Fibroblast of peridontal ligament (primary cell): ENCODE results near the gene CHRNE.
"Not testable (repeated sequence)": the region's sequence is repeated elsewhere in the genome, so short reads cannot be mapped to it uniquely, and the experiment has no call there.

ENCODE experiments used
- DNase-seq: peaks from one replicate; pipeline ENCODE4 v3.0.0-alpha.2; 2010; ENCODE audit errors: extremely low read depth

Gene CHRNE

DNA sequence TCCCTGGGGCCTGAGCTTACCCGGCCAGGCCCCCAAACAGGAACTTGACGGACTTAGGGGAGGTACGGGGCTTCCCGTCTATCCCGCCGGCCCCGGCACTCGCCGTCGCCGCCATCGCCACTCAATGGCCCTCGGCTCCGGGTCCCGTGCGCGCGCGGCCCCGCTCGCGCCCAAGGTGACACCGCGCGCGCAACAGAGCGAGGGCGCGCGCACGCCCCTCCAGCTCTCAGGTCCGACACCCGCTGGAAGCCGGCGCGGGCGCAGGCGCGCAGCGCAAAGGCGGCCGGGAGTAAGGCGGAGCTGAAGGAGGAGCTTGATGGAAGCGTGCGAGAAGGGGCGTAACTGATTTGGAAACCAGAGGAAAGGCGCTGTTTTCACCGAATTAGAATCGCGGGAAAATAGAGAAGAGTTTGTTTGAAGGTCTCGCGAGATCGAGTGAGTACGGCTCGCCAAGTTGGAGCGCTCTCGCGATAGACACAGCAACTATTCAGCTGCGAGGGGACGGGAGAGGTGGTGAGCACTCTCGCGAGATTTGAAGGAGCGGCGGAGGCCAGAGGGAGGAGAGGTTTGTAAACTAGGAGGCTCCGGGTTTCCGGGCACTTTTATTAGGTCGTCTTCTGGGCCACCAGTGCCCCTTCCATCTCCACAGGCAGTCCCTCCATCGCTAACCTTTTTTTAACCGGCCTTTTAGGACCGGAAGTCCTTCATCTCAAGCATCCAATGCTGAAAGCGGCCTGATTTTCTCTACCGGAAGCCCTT, 37.1 kb upstream of the CHRNE start, which contains the start of the genes RNF167 and SLC25A11:
Gene RNF167 (plus strand): TSS at position 473 of the 759 bp plus-strand sequence. CDS start 642 bp downstream, outside the sequence.
Gene SLC25A11 (minus strand): TSS at position 251 of the 759 bp plus-strand sequence. CDS start 136 bp downstream, at position 115.
- DNase-seq, result peak; percentile 100

DNA sequence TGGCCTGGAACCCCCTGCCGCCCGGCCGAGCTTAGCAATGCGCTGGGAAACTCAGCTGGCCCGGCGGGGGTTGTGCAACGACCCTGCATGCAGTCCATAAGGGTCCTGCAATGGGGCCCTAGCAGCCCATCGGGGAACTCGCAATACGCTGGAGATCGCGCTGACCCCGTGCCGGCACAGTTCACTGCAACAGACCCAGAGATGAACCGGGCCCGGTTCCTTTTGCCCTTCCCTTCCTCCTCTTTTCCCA, 36.6 kb upstream of the CHRNE start:
- peak; percentile 13 for DNase-seq

DNA sequence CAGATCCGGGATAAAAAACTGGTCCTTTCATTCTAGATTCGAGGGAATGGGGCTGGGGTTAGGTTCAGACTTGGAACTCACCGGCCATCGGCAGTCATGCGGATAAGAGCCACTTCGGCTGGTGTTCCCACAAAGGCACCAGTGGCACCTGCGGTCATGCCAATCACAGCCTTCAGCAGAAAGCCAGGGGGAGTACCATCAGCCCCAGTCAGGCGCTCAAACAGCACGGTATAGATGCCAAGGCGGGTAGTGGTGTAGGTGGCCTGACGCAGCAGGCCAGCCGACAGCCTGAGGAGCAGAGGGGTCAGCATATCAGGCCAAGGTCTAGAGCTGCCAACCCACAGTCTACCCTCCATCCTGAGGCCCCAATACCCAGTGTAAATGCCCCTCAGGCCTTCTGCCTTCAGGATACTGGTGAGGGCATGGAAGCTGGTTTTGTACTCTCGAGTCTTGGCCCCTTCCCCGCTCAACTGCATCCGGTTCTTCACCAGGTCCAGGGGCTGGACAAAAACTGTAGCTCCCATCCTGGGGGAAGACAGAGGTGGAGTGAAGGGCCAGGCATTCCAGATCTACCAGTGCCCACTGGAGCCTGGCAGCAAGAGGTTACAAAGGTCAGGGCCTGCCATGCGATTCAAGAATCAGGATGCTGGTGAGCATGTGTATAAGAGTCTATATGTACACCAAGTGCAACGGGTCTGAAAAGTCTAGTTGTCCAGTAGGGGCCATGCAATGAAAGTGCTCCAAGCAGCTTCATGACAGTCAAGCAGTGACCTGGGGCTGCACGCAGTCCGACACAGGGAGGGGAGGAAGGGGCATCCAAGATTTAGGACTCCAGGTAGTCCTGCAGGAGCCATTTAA, 36.0 kb upstream of the CHRNE start:
- DNase-seq, result no peak

DNA sequence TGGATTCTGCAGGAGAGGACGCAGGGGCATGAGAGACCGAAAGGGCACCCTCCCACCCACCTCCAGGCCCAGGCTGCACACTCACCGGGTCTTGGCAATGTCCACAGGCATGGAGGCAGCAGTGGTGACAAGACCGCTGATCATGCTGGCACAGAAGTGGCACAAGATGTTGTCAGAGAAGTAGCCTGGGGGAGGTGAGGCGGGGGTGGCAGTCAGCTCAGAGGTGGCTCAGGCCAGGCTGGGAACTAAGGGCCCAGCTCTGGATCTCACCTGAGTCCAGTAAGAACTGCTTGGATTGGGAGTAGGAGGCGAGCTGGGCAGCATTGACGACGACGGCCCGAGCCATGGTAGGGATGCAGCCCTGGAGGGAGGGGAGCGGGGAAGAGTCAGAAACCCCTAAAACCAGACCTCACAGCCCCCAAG, 35.2 kb upstream of the CHRNE start:
- no peak for DNase-seq

DNA sequence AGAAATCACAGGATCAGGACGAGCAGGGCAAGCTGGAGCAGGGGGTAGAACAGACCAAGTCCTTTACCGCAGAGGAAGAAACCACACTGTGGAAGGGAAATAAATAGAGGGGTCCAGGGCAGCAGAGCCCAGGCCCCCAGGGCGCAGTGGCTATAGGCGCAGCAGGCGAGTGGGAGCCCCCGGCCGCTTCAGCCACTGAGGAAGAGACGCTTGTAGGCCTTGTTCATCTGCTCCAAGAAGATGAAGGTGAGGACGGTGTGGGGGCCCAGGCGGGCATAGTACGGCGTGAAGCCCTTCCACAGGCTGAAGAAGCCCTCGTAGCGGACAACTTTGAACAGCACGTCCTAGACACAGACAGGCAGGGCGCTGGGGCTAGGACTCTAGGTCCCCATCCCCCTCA, 34.7 kb upstream of the CHRNE start:
- no peak for DNase-seq

DNA sequence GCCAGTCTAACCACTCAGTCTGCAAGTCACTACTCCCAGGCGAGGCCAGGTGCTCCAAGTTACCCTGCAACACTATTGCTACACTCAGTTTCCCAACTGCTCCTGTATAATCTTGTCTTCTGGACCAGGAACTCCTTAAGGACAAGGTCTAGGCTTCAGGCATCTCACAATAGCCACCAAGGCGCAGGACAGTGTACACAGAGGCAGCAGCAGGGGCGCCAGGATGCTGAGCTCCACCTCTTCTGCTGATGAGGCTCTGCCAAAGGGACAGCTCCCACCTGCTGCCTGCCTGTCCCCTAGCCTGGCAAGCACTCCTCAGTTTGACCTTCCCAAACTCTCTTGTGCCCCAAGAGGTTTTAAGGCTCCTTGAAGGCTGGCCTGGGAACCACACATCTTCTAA, 33.5 kb upstream of the CHRNE start:
- no peak for DNase-seq

DNA sequence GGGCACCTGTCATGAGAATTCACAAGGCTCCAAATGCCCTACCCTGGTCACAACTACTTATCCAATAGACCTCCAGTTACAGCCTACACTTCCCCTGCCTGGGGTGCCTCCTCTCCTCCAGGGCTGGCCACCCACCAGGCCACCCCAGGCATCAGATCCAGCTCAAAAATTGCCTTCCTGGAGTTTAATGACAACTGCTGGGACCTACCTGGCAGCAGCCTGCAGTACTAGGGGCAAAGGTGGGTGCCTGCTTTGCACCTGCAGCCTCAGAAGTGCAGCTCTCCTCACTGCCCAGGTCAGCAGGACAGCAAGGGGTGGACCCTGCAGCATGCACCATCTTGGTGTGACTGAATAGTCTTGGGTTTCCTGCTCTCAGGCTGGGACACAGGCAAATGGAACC, 32.8 kb upstream of the CHRNE start:
- DNase-seq, result no peak

DNA sequence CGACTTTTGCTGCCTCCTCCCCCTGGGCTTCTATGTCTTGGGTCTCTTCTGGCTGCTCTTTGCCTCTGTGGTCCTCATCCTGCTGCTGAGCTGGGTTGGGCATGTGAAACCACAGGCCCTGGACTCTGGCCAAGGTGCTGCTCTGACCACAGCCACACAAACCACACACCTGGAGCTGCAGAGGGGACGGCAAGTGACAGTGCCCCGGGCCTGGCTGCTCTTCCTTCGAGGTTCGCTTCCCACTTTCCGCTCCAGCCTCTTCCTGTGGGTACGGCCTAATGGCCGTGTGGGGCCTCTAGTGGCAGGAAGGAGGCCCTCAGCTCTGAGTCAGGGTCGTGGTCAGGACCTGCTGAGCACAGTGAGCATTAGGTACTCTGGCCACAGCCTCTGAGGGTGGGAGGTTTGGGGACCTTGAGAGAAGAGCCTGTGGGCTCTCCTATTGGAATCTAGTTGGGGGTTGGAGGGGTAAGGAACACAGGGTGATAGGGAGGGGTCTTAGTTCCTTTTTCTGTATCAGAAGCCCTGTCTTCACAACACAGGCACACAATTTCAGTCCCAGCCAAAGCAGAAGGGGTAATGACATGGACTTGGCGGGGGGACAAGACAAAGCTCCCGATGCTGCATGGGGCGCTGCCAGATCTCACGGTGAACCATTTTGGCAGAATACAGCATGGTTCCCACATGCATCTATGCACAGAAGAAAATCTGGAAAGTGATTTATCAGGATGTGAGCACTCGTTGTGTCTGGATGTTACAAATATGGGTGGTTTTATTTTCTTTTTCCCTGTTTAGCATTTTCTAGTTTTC, 31.5 kb upstream of the CHRNE start:
- DNase-seq, result peak; percentile 38

DNA sequence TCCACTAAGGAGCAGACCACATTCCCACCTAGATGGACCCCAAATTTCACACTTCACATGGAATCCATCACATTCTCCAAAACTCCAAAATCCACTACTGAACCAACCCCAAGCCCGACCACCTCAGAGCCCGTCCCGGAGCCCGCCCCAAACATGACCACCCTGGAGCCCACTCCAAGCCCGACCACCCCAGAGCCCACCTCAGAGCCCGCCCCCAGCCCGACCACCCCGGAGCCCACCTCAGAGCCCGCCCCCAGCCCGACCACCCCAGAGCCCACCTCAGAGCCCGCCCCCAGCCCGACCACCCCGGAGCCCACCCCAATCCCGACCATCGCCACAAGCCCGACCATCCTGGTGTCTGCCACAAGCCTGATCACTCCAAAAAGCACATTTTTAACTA, 30.7 kb upstream of the CHRNE start:
- DNase-seq, result no peak

DNA sequence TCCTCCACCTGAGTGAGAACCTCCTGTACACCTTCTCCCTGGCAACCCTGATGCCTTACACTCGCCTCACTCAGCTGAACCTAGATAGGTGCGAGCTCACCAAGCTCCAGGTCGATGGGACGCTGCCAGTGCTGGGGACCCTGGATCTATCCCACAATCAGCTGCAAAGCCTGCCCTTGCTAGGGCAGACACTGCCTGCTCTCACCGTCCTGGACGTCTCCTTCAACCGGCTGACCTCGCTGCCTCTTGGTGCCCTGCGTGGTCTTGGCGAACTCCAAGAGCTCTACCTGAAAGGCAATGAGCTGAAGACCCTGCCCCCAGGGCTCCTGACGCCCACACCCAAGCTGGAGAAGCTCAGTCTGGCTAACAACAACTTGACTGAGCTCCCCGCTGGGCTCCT, 29.9 kb upstream of the CHRNE start:
- DNase-seq, result no peak

DNA sequence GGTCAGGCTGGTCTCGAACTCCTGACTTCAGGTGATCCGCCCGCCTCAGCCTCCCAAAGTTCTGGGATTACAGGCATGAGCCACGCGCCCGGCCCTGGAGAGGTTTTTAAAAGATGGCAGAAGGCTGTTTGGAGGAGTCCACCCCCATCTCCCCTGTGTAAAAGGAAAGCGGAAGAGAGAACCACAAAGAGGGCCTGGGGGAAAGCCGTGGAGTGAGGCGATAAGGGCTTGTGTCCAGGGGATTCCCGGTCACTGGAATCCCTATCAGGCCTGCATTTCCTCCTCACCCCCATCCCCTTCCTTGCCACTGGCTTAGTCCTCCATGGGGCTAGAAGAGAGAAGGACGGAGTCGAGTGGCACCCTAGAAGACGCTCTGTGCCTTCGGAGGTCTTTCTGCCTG, 29.1 kb upstream of the CHRNE start, which contains the start of gene GP1BA:
Gene GP1BA (plus strand): TSS at position 315 of the 400 bp plus-strand sequence. CDS start 328 bp downstream, outside the sequence.
- no peak for DNase-seq

DNA sequence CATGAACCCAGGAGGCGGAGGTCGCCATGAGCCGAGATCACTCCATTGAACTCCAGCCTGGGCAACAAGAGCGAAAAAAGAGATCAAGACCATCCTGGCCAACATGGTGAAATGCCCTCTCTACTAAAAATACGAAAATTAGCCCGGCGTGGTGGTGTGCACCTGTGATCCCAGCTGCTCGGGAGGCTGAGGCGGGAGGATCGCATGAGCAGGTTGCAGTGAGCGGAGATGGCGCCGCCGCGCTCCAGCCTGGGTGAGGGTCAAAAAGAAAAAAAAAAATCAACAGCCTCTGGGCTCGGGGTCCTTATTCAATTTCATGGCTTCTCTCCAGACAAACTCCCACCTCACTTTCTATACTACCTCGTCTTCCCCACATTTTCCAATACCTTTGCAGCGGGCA, 26.0 kb upstream of the CHRNE start:
- DNase-seq, result no peak

DNA sequence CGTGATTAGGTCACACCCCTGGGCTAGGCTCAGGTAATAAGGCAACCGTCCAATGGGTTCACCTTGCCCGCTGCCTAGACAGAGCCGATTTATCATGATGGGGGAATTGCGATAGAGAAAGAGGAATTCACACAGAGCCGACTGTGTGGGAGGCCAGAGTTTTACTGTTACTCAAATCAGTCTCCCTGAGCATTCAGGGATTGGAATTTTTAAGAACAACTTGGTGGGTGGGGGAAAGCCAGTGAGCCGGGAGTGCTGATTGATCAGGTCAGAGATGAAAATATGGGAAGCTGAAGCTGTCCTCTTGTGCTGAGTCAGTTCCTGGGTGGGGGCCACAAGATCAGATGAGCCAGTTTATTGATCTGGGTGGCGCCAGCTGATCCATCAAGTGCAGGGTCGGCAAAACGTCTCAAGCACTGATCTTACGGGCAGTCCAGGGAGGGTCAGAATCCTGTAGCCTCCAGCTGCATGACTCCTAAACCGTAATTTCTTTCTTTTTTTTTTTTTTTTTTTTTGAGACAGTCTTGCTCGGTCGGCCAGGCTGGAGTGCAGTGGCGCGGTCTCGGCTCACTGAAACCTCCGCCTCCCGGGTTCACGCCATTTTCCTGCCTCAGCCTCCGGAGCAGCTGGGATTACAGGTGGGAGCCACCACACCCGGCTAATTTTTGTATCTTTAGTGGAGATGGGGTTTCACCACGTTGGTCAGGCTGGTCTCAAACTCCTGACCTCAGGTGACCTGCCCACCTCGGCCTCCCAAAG, 23.9 kb upstream of the CHRNE start:
- not testable (repeated sequence) for DNase-seq

DNA sequence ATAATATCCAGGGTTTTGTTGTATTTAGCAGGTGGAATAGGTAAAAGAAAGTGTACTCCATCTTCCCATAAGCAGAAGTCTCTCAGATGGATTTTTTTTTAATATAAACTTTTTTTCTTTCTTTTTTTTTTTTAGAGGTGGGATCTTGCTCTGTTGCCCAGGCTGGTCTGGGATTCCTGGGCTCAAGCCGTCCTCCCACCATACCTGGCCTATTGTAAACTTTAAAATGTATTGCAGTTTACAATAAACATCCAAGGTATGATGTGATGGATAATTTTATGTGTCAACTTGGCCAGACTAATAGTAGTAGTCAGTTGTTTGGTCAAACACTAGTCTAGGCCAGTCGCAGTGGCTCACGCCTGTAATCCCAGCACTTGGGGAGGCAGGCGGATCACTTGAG, 18.4 kb upstream of the CHRNE start:
- DNase-seq, result no peak

DNA sequence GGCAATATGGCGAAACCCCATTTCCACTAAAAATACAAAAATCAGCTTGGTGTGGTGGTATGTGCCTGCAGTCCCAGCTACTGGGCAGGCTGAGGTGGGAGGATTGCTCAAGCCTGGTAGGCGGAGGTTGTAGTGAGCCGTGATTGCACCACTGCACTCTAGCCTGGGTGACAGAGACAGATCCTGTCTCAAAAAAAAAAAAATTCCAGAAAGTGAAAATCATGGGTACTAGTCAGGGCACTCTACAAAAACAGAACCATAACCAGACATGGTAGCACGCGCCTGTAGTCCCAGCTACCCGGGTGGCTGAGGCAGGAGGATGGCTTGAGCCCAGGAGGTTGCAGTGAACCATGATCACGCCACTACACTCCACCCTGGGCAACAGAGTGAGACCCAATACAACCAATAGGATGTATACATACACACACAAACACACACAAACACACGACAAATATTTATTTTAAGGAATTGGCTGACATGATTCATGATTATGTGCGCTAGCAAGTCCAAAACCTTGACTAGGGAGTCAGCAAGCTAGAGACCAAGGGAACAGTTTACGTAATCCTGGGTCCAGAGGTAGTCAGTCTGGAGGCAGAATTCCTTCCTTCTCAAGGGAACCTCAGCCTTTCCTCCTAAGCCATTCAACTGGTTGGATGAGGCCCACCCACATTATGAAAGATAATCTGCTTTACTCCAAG, 17.6 kb upstream of the CHRNE start:
- DNase-seq, result peak; percentile 56

DNA sequence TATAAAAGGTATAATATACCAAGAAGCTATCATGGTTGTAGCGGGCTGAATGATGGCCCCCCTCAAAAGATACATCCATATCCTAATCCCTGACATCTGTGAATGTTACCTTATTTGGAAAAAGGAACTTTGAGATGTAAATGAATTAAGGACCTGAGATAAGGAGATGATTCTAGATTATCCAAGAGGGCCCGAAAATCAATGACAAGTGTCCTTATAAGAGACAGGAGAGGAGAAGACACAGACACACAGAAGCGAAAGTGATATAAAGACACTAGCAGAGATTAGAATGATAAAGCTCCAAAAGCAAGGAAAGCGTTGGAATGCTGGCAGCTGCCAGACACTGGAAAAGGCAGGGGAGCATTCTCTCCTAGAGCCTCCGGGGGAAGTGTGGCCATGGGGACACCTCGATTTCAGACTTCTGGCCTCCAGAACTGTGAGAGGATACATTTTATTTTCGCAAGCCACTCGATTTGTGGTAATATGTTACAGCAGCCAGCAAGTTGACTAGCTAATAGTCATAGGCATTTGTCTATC, 16.7 kb upstream of the CHRNE start:
- DNase-seq, result no peak

DNA sequence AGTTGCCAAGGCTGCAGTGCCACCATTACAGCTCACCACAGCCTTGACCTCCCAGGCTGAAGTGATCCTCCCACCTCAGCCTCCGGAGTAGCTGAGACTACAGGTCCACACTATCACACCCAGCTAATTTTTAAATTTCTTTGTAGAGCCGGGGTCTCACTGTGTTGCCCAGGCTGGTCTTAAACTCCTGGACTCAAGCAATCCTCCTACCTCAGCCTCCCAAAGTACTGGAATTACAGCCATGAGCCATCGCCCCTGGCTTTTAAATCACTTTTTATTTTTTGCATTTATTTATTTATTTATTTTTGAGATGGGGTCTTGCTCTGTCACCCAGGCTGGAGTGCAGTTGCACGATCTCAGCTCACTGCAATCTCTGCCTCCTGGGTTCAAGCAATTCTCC, 11.7 kb upstream of the CHRNE start:
- not testable (repeated sequence) for DNase-seq

DNA sequence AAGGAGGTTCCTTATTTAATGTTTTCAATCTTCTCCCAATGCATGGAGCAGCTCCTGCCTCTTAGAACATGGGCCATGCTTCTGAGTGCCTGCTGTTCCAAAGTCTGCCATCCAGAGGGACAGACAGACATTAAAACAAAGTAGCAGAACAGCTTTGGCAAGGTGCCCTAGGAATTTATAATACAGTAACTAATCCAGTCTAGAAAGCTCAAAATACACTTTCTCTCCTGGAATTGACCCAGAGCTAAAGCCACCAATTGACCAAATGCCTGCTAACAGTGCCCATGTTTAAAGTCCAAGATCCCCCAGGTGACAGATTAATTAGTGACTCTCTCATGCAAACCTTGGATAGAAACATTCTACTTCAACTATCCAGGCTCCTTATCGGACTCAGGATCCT, 11.1 kb upstream of the CHRNE start:
- DNase-seq, result peak; percentile 43

DNA sequence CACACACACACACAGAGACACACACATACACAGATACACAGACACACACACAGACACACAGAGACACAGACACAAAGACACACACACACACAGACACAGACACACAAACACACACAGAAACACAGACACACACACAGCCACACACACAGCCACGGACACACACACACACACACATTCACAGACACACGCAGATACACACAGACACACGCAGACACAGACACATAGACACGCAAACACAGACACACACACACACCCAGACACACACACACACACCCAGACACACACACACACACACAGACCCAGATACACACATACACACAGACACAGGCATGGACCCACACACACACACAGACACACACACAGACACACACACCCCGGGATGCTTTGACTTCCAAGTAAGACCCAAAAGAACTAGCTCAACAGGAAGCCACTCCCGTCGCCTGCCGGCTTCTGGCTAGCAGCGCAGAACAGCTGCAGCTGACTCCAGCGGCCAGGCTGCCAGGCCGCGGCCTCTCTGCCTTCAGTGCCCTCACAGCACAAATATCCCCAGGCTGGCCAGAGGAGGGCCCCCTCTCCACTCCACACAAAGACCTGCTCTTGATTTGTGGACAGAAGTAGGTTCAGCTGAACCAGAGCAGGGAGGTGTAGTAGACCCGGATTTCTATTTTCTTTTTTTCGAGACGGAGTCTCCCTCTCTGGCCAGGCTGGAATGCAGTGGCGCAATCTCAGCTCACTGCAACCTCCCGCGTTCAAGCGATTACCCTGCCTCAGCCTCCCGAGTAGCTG, 6.0 kb upstream of the CHRNE start:
- peak; percentile 92 for DNase-seq

DNA sequence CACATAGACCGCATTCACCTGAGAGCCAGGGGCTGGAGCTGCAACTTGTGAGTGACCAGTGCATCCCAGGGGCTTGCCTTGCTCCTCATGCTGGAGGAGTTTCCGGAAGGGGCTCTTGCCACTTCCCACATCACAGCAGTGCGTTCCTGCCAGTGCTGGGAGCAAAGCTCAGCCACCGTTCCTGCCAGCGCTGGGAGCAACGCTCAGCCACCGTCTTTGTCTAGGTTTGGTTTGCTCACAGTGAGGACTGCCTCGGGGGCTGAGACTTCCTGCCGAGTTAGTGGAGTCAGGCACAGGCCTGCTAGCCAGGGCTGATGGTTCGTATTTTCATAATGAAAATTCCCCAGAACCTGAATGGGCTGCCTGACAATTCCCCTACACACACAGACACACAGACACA, 5.4 kb upstream of the CHRNE start:
- DNase-seq, result no peak
